CD4-positive, alpha-beta T cell treated with Interleukin-1 beta for 1 hour (primary cell): ENCODE measurements around the gene FMNL3.
A peak's percentile ranks its signal among the peaks of the same experiment; 100 is the strongest.
"Not testable (repeated sequence)": the region's sequence is repeated elsewhere in the genome, so short reads cannot be mapped to it uniquely, and the experiment has no call there.

Source experiments
- DNase-seq, 2 donors: peaks; one replicate each; pipeline ENCODE4 v3.0.0-alpha.2; 2020 to 2022

FMNL3 gene

GRCh38 chr12:49707128-49707811 is at the start of gene FMNL3:
FMNL3 (minus strand) TSS chr12:49707405; CDS start chr12:49707180, 225 bp downstream.
- peak; percentile 98 to 99 for DNase-seq

- DNase-seq = no peak
These were observed 43.8 kb upstream of the FMNL3 start for GRCh38 chr12:49750996-49751393.

GRCh38 chr12:49750027-49750995 is 43.1 kb upstream of the FMNL3 start:
- DNase-seq = peak; percentile 9 to 32

GRCh38 chr12:49748800-49749199 is 41.6 kb upstream of the FMNL3 start:
- DNase-seq = no peak

- no peak for DNase-seq
These were observed 41.1 kb upstream of the FMNL3 start for GRCh38 chr12:49748306-49748705.

GRCh38 chr12:49744363-49744885 is 37.2 kb upstream of the FMNL3 start:
- no peak for DNase-seq

GRCh38 chr12:49741882-49742620 is 34.8 kb upstream of the FMNL3 start:
- DNase-seq = peak; percentile 92 to 93

- peak; percentile 100 for DNase-seq
These were observed 34.0 kb upstream of the FMNL3 start, which contains the start of gene TMBIM6 for GRCh38 chr12:49740930-49741881. TMBIM6 (plus strand) TSS chr12:49741557; CDS start chr12:49752494, 10,937 bp downstream.

- DNase-seq = not testable (repeated sequence)
These were observed 33.1 kb upstream of the FMNL3 start for GRCh38 chr12:49740277-49740676.

- not testable (repeated sequence) for DNase-seq
These were observed 31.5 kb upstream of the FMNL3 start for GRCh38 chr12:49738721-49739120.

- DNase-seq = not testable (repeated sequence)
These were observed 27.7 kb upstream of the FMNL3 start for GRCh38 chr12:49734900-49735299.

GRCh38 chr12:49733219-49734017 is 26.2 kb upstream of the FMNL3 start:
- DNase-seq = no peak

- DNase-seq = no peak
These were observed 23.4 kb upstream of the FMNL3 start for GRCh38 chr12:49730568-49731101.

GRCh38 chr12:49730050-49730449 is 22.8 kb upstream of the FMNL3 start:
- no peak for DNase-seq

- no peak for DNase-seq
These were observed 21.2 kb upstream of the FMNL3 start for GRCh38 chr12:49728446-49728845.

- DNase-seq = not testable (repeated sequence)
These were observed 14.2 kb upstream of the FMNL3 start for GRCh38 chr12:49721355-49721754.

- DNase-seq = no peak
These were observed 13.0 kb upstream of the FMNL3 start for GRCh38 chr12:49720214-49720613.

- not testable (repeated sequence) for DNase-seq
These were observed 10.6 kb upstream of the FMNL3 start for GRCh38 chr12:49717800-49718199.

- DNase-seq = no peak
These were observed 9.3 kb upstream of the FMNL3 start for GRCh38 chr12:49716553-49716952.

GRCh38 chr12:49713952-49714351 is 6.7 kb upstream of the FMNL3 start:
- not testable (repeated sequence) for DNase-seq
